ENCODE measurements around the gene ARFGAP1. TPM values are rescaled to one million over a fixed set of nuclear protein-coding genes. Genes with fewer than 3 reads are reported as not detected.

Gene ARFGAP1
- total and polyA plus RNA-seq, 2 of the 8 experiments (the other 6 are each of a cell fraction or from before 2014, with no cell fraction given), result 93.7 to 100 TPM

DNA sequence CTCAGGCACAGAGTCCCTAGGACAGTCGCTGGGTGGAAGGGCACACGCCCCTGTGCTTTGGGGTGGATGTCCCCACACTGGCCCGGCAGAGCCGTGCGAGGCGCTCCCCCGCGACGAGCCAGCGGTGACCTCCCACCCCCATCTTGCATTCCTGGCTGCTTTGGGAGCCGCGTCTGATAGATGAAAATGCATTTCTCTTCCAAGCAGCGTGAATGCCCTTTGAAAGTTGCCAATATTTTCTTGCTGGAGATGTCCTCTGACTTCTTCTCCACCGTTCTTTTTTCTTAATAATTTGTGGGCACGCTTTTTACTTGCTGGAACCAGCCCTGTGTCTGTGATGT, 50.3 kb downstream of the ARFGAP1 start:
- Histone ChIP-seq H3K4me2 (ENCODE audit: insufficient read depth in 1 of 2, low read depth in 2 of 2, low read length in 2 of 2) (no peak overlapping the region), H4K20me1 (replicated peaks in 1 of 2; ENCODE audit: control insufficient read depth in 1 of 2, insufficient read depth in 2 of 2, low read length in 2 of 2) (no peaks in the 10 kb centered on the region), H3K23me2 (ENCODE audit: low read depth, low read length) (no peaks in the 10 kb centered on the region), H3K79me1 (ENCODE audit: low read depth, low read length) (no peaks in the 10 kb centered on the region), H2AK5ac (ENCODE audit: low read depth, low read length) (no peak overlapping the region), H3K56ac (replicated peaks; ENCODE audit: insufficient read length, low read depth, low read length) (no peak overlapping the region), H3K36me3 (ENCODE audit: control insufficient read depth in 2 of 4, insufficient read depth in 4 of 4, low read length in 3 of 4) (no peaks in the 10 kb centered on the region), H3K14ac (ENCODE audit: insufficient read length) (no peak overlapping the region), H3K4me3 (ENCODE audit: extremely low read depth in 1 of 4, insufficient read depth in 2 of 4, low read depth in 3 of 4, low read length in 4 of 4) (no peak overlapping the region), H3K9me3 (ENCODE audit: insufficient read depth in 2 of 2, low read depth in 1 of 2, low read length in 1 of 2) (peaks cover 0 to 5% of the 10 kb centered on the region in 2 experiments; a peak in 1 of 4 replicates), H2BK15ac (ENCODE audit: low read length) (no peak overlapping the region), H2BK20ac (ENCODE audit: low read length) (no peak overlapping the region), H3K79me2 (ENCODE audit: control insufficient read depth in 1 of 2, insufficient read depth in 2 of 2, low read length in 2 of 2) (no peaks in the 10 kb centered on the region), H3K27ac (ENCODE audit: low read depth, low read length) (no peak overlapping the region), H4K5ac (ENCODE audit: insufficient read length, low read depth, low read length) (no peak overlapping the region), H2AFZ (ENCODE audit: low read length) (no peak overlapping the region; the same call in 1 of the 2 replicates), H2BK12ac (ENCODE audit: low read depth, low read length) (no peak overlapping the region), H3K4ac (replicated peaks; ENCODE audit: insufficient read length, low read depth, low read length) (no peak overlapping the region), H3K23ac (ENCODE audit: insufficient read length) (no peak overlapping the region), H3K27me3 (replicated peaks in 1 of 4; ENCODE audit: control insufficient read depth in 3 of 4, extremely low read depth in 1 of 4, insufficient read depth in 3 of 4, low read length in 3 of 4) (no peaks in the 10 kb centered on the region), H3K18ac (ENCODE audit: extremely low read depth, low read length) (no peak overlapping the region), H4K8ac (ENCODE audit: extremely low read depth, insufficient read depth, low read length) (no peak overlapping the region), H3K4me1 (replicated peaks in 1 of 4; ENCODE audit: control insufficient read depth in 3 of 4, insufficient read depth in 4 of 4, low read length in 3 of 4) (no peaks in the 10 kb centered on the region; a peak in 1 of 7 replicates), H2BK5ac (ENCODE audit: low read depth, low read length) (no peak overlapping the region), H4K91ac (replicated peaks; ENCODE audit: insufficient read length, low read length) (no peak overlapping the region), H2BK120ac (replicated peaks; ENCODE audit: low read depth, low read length) (no peak overlapping the region), H3K9ac (replicated peaks in 1 of 4; ENCODE audit: extremely low read depth in 1 of 4, low read depth in 3 of 4, low read length in 3 of 4) (no peak overlapping the region)
- DNase-seq (ENCODE audit: low read depth in 1 of 2, low spot score in 2 of 2) (no peak), FAIRE-seq (no peak)
- TF ChIP-seq CHD2 (IDR thresholded peaks at IDR 0.05; ENCODE audit: low read length) (no peak), HDAC2 (IDR thresholded peaks at IDR 0.05; ENCODE audit: borderline replicate concordance in 1 of 2, low read depth in 2 of 2, low read length in 2 of 2) (no peak)
- ChIA-PET POLR2A (ENCODE audit: partially characterized antibody) (no interaction called here), CTCF (ENCODE audit: partially characterized antibody) (interaction anchor here (1.0 to 6.6 kb wide), 4 partner anchors 13 to 57 kb away, joined by 4 to 45 read pairs (median 4); no protein-coding TSS in a partner anchor)
- 82% methylated on average over 15 of the region's 15 CpGs; no CpG with 5 or more reads in 1 of the 2 experiments for WGBS, 2 experiments (ENCODE audit: extremely low coverage in 1 of 2, insufficient coverage in 1 of 2, insufficient read length in 1 of 2, insufficient replicate concordance in 2 of 2, low coverage in 1 of 2, low lambda C conversion rate in 2 of 2, missing lambda C conversion rate in 1 of 2)
